PFSK-1 (cell line): ENCODE results near the gene DNAH2.

Source experiments
- POLR2AphosphoS5 ChIP-seq: IDR thresholded peaks from 2 replicates; pipeline ENCODE4 v1.6.1; 2012; ENCODE audit warnings: low read depth, mild to moderate bottlenecking, control low read depth, low read length, moderate library complexity
- REST ChIP-seq, 2 experiments: IDR thresholded peaks; 2 replicates each; pipeline versions ENCODE4 v1.6.1 to v1.8.0; 2011 to 2012; ENCODE audit warnings: low read depth in 2 of 2, low read length in 2 of 2, control low read depth in 1 of 2, inconsistent platforms in 1 of 2, mild to moderate bottlenecking in 1 of 2, moderate library complexity in 1 of 2; ENCODE audit not compliant: insufficient read depth in 1 of 2
- SIN3A ChIP-seq: IDR thresholded peaks from 2 replicates; pipeline ENCODE4 v1.6.1; 2012; ENCODE audit warnings: mild to moderate bottlenecking, low read length, moderate library complexity, borderline replicate concordance; ENCODE audit not compliant: insufficient read depth

DNA sequence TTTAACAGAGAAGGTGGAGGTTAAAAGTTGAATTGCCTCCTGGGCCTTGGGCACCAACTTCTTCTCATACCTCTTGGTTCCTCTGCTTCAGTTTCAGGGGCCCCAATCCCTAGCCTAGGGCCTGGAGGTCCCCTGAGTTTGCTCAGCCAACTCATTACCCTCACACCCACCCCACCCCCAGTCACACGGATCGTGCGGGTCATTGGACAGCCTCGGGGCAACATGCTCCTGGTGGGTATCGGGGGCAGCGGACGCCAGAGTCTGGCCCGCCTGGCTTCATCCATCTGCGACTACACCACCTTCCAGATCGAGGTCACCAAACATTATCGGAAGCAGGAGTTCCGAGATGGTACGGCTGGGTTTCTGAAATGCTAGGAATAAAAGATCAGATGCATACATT lies 80.4 kb downstream of the DNAH2 start:
- TF ChIP-seq REST (IDR thresholded peaks at IDR 0.05; ENCODE audit: insufficient read depth in 1 of 2, low read depth in 2 of 2, low read length in 2 of 2) (no peak), POLR2AphosphoS5 (no peak), SIN3A (no peak)
